Stimulated activated CD4-positive, alpha-beta T cell treated with anti-CD3 and anti-CD28 coated beads, TNF-alpha, amount 100 ng/mL, for 24 hours (primary cell): Measurements from ENCODE around the gene CCSER1.
"Not testable (repeated sequence)": the region's sequence is repeated elsewhere in the genome, so short reads cannot be mapped to it uniquely, and the experiment has no call there.

Experiments used
- DNase-seq, 3 experiments: peaks; one replicate each; pipeline ENCODE4 v3.0.0-alpha.2; 2020; ENCODE audit warnings: low read depth in 3 of 3

CCSER1 gene

GRCh38 chr4:91147067-91147466 lies 1019.9 kb downstream of the CCSER1 start:
- no peak for DNase-seq

- not testable (repeated sequence) for DNase-seq
Observed at GRCh38 chr4:91154041-91154440, 1026.8 kb downstream of the CCSER1 start.

GRCh38 chr4:91167864-91168653 lies 1040.9 kb downstream of the CCSER1 start:
- DNase-seq: not testable (repeated sequence)

- no peak for DNase-seq
Observed at GRCh38 chr4:91170768-91171167, 1043.6 kb downstream of the CCSER1 start.

GRCh38 chr4:91171217-91171616 lies 1044.0 kb downstream of the CCSER1 start:
- DNase-seq: no peak

- DNase-seq: not testable (repeated sequence)
Observed at GRCh38 chr4:91185061-91185460, 1057.9 kb downstream of the CCSER1 start.

- no peak for DNase-seq
Observed at GRCh38 chr4:91198951-91199350, 1071.8 kb downstream of the CCSER1 start.

GRCh38 chr4:91207535-91207934 lies 1080.3 kb downstream of the CCSER1 start:
- DNase-seq: no peak

- DNase-seq: no peak
Observed at GRCh38 chr4:91212211-91212610, 1085.0 kb downstream of the CCSER1 start.

- DNase-seq: not testable (repeated sequence)
Observed at GRCh38 chr4:91217831-91218403, 1090.7 kb downstream of the CCSER1 start.

- DNase-seq: no peak
Observed at GRCh38 chr4:91220315-91220714, 1093.1 kb downstream of the CCSER1 start.

GRCh38 chr4:91222014-91222413 lies 1094.8 kb downstream of the CCSER1 start:
- no peak for DNase-seq

GRCh38 chr4:91226867-91227266 lies 1099.7 kb downstream of the CCSER1 start:
- no peak for DNase-seq

- no peak for DNase-seq
Observed at GRCh38 chr4:91228659-91229058, 1101.5 kb downstream of the CCSER1 start.

GRCh38 chr4:91233164-91233563 lies 1106.0 kb downstream of the CCSER1 start:
- DNase-seq: no peak

- DNase-seq: no peak
Observed at GRCh38 chr4:91243132-91243531, 1115.9 kb downstream of the CCSER1 start.

GRCh38 chr4:91256043-91256442 lies 1128.8 kb downstream of the CCSER1 start:
- no peak for DNase-seq

- DNase-seq: no peak
Observed at GRCh38 chr4:91256751-91257150, 1129.6 kb downstream of the CCSER1 start.

GRCh38 chr4:91257721-91258120 lies 1130.5 kb downstream of the CCSER1 start:
- no peak for DNase-seq

GRCh38 chr4:91258326-91258725 lies 1131.1 kb downstream of the CCSER1 start:
- no peak for DNase-seq

GRCh38 chr4:91267543-91267942 lies 1140.3 kb downstream of the CCSER1 start:
- DNase-seq: no peak

- DNase-seq: not testable (repeated sequence)
Observed at GRCh38 chr4:91268481-91268880, 1141.3 kb downstream of the CCSER1 start.

GRCh38 chr4:91268913-91269312 lies 1141.7 kb downstream of the CCSER1 start:
- no peak for DNase-seq
